ENCODE results near the gene NPPB.
A peak's percentile ranks its signal among the peaks of the same experiment; 100 is the strongest.

GRCh38 chr1:11858968-11859871 lies 475 bp upstream of the NPPB start:
- TF ChIP-seq CTCF (conservative IDR thresholded peaks at IDR 0.05 in 1 of 2, IDR thresholded peaks at IDR 0.05 in 1 of 2; ENCODE audit: low read depth in 1 of 2, low read length in 2 of 2) (peak; percentile 13 to 30), EZH2 (IDR thresholded peaks at IDR 0.05; ENCODE audit: low read length, missing control alignments) (peak; percentile 61)

Data from fibroblast of lung (primary cell).